Stimulated activated CD4-positive, alpha-beta T cell treated with anti-CD3 and anti-CD28 coated beads, Interleukin-4, amount 100 ng/mL, for 48 hours (primary cell): ENCODE measurements around the gene PCDH9.

Experiments
- DNase-seq, 2 donors: peaks; one replicate each; pipeline ENCODE4 v3.0.0-alpha.2; 2020; ENCODE audit warnings: low read depth in 2 of 2

PCDH9 gene

GRCh38 chr13:67156723-67157060, 73.4 kb downstream of the PCDH9 start:
- DNase-seq: no peak

- DNase-seq: no peak
Measured at GRCh38 chr13:67155898-67156722, 74.0 kb downstream of the PCDH9 start.

GRCh38 chr13:67152085-67152484, 78.1 kb downstream of the PCDH9 start:
- no peak for DNase-seq

- no peak for DNase-seq
Measured at GRCh38 chr13:67151652-67152051, 78.5 kb downstream of the PCDH9 start.

- no peak for DNase-seq
Measured at GRCh38 chr13:67150608-67151007, 79.5 kb downstream of the PCDH9 start.

GRCh38 chr13:67148161-67148571, 82.0 kb downstream of the PCDH9 start:
- no peak for DNase-seq

GRCh38 chr13:67147342-67148133, 82.6 kb downstream of the PCDH9 start:
- DNase-seq: no peak

- no peak for DNase-seq
Measured at GRCh38 chr13:67146523-67147130, 83.5 kb downstream of the PCDH9 start.

- no peak for DNase-seq
Measured at GRCh38 chr13:67145950-67146349, 84.2 kb downstream of the PCDH9 start.

- no peak for DNase-seq
Measured at GRCh38 chr13:67143544-67144115, 86.5 kb downstream of the PCDH9 start.

GRCh38 chr13:67140006-67140405, 90.1 kb downstream of the PCDH9 start:
- DNase-seq: no peak

GRCh38 chr13:67139551-67139950, 90.6 kb downstream of the PCDH9 start:
- no peak for DNase-seq

- DNase-seq: no peak
Measured at GRCh38 chr13:67138970-67139369, 91.2 kb downstream of the PCDH9 start.

- DNase-seq: no peak
Measured at GRCh38 chr13:67137044-67137735, 92.9 kb downstream of the PCDH9 start.

GRCh38 chr13:67136157-67136556, 94.0 kb downstream of the PCDH9 start:
- DNase-seq: no peak

- DNase-seq: no peak
Measured at GRCh38 chr13:67135356-67135755, 94.8 kb downstream of the PCDH9 start.

GRCh38 chr13:67134417-67135129, 95.6 kb downstream of the PCDH9 start:
- no peak for DNase-seq

- no peak for DNase-seq
Measured at GRCh38 chr13:67133476-67133875, 96.7 kb downstream of the PCDH9 start.

- DNase-seq: no peak
Measured at GRCh38 chr13:67131393-67131792, 98.7 kb downstream of the PCDH9 start.

- DNase-seq: no peak
Measured at GRCh38 chr13:67130444-67130843, 99.7 kb downstream of the PCDH9 start.

- no peak for DNase-seq
Measured at GRCh38 chr13:67128136-67128535, 102.0 kb downstream of the PCDH9 start.
